Spinal cord (tissue), 10 donors: ENCODE measurements around the gene CBL. TPM values are rescaled to one million over a fixed set of nuclear protein-coding genes. Genes with fewer than 3 reads are reported as not detected.
"Not testable (repeated sequence)": the region's sequence is repeated elsewhere in the genome, so short reads cannot be mapped to it uniquely, and the experiment has no call there.

Experiments
- DNase-seq, 6 donors: peaks; one replicate each; pipeline versions ENCODE4 v3.0.0 to v3.0.0-alpha.2; 2013 to 2015; ENCODE audit warnings: low spot score in 6 of 6, low read depth in 4 of 6
- H3K27ac ChIP-seq: one replicate; pipeline ENCODE4 v1.5.1; 2013; ENCODE audit warnings: low read depth, low read length, control low read depth
- H3K27me3 ChIP-seq: one replicate; pipeline ENCODE4 v1.6.1; 2013; ENCODE audit warnings: low read length; ENCODE audit not compliant: control insufficient read depth, insufficient read depth
- H3K36me3 ChIP-seq: one replicate; pipeline ENCODE4 v1.6.1; 2013; ENCODE audit warnings: low read length; ENCODE audit not compliant: control insufficient read depth, insufficient read depth
- H3K4me1 ChIP-seq: one replicate; pipeline ENCODE4 v1.6.1; 2013; ENCODE audit warnings: low read length; ENCODE audit not compliant: control insufficient read depth, insufficient read depth
- H3K4me3 ChIP-seq: one replicate; pipeline ENCODE4 v1.5.1; 2013; ENCODE audit warnings: low read depth, low read length, control low read depth
- H3K9me3 ChIP-seq: one replicate; pipeline ENCODE4 v1.6.1; 2013; ENCODE audit warnings: low read length; ENCODE audit not compliant: control insufficient read depth, insufficient read depth
- WGBS: methylation state at CpG from one replicate; pipeline ENCODE4 v1.1.5; 2013; ENCODE audit warnings: missing lambda C conversion rate; ENCODE audit not compliant: insufficient coverage; 5-methylcytosine and 5-hydroxymethylcytosine counted together
- long read RNA-seq, 4 donors: transcript quantifications; one replicate each; lab custom pipeline, GENCODE V29; 2026
- polyA plus RNA-seq, 2 donors: library from polyadenylated mRNA; unstranded; fragments of 120-200 nt; gene quantifications; one replicate each; pipeline ENCODE4 v1.2.1, GENCODE V29; 2013; ENCODE audit not compliant: insufficient read length in 2 of 2
- total RNA-seq, 2 donors: library from RNA; depleted of rRNA in 1 of 2; stranded (reverse); fragments of 120-200 nt in 1 of 2; fragments of >200 nt in 1 of 2; gene quantifications; one replicate each; pipeline versions ENCODE4 v1.2.3 to v1.2.4, GENCODE V29; 2013 to 2014
- donor health status: healthy.

Gene CBL
- 10 to 100 TPM; 13.4 to 19.2 TPM for total RNA-seq
- polyA plus RNA-seq, result 10 to 100 TPM; 25.3 to 37.4 TPM
- long read RNA-seq, donor 1, full-length matches to known transcripts, result 1 of 1 reads
- long read RNA-seq, donor 1, partial matches to known transcripts, result 0 of 1 reads
- long read RNA-seq, donor 1, other reads (novel, unspliced or antisense), result 0 of 1 reads
- long read RNA-seq, donor 2, full-length matches to known transcripts, result 1 of 1 reads
- long read RNA-seq, donor 2, partial matches to known transcripts, result 0 of 1 reads
- long read RNA-seq, donor 2, other reads (novel, unspliced or antisense), result 0 of 1 reads
- long read RNA-seq, donor 3, full-length matches to known transcripts, result 2 of 2 reads
- long read RNA-seq, donor 3, partial matches to known transcripts, result 0 of 2 reads
- long read RNA-seq, donor 3, other reads (novel, unspliced or antisense), result 0 of 2 reads
- long read RNA-seq, donor 4, result 0 reads

GRCh38 chr11:119205574-119206510, at the start of gene CBL:
Gene CBL (plus strand): TSS chr11:119206339. CDS start chr11:119206418, 79 bp downstream.
- no peaks in the 10 kb centered on the region for H3K27me3 ChIP-seq
- peaks cover 10% of the 10 kb centered on the region for H3K4me1 ChIP-seq
- H3K4me3 ChIP-seq, result peak within 1 kb of the TSS; percentile 91
- DNase-seq, result peak; percentile 86 to 98 (median 94)
- H3K9me3 ChIP-seq, result no peaks in the 10 kb centered on the region
- WGBS, result 0% methylated on average over 79 of the region's 88 CpGs
- H3K36me3 ChIP-seq, result no peaks in the 10 kb centered on the region
- H3K27ac ChIP-seq, result peak within 1 kb of the TSS; percentile 94

- no peaks in the 10 kb centered on the region for H3K27me3 ChIP-seq
- H3K4me1 ChIP-seq, result no peaks in the 10 kb centered on the region
- H3K36me3 ChIP-seq, result peaks cover 49% of the 10 kb centered on the region
- DNase-seq, result no peak
- 86% methylated on average over 3 of the region's 10 CpGs for WGBS
- H3K4me3 ChIP-seq, result no peak overlapping the region
- H3K9me3 ChIP-seq, result no peaks in the 10 kb centered on the region
- H3K27ac ChIP-seq, result no peak overlapping the region
Measured at GRCh38 chr11:119156496-119156895, 49.6 kb upstream of the CBL start.

- Histone ChIP-seq H3K27ac (no peak overlapping the region), H3K4me3 (no peak overlapping the region), H3K9me3 (no peaks in the 10 kb centered on the region), H3K4me1 (no peaks in the 10 kb centered on the region), H3K27me3 (no peaks in the 10 kb centered on the region), H3K36me3 (peaks cover 48% of the 10 kb centered on the region)
- 83% methylated on average over 2 of the region's 3 CpGs for WGBS
- no peak for DNase-seq
Measured at GRCh38 chr11:119157063-119157462, 49.1 kb upstream of the CBL start.

GRCh38 chr11:119158467-119158866, 47.7 kb upstream of the CBL start:
- Histone ChIP-seq H3K27me3 (no peaks in the 10 kb centered on the region), H3K4me3 (no peak overlapping the region), H3K9me3 (no peaks in the 10 kb centered on the region), H3K36me3 (peaks cover 44% of the 10 kb centered on the region), H3K27ac (no peak overlapping the region), H3K4me1 (no peaks in the 10 kb centered on the region)
- no peak for DNase-seq
- 92% methylated on average over 9 of the region's 13 CpGs for WGBS

GRCh38 chr11:119160151-119160550, 46.0 kb upstream of the CBL start:
- Histone ChIP-seq H3K27me3 (no peaks in the 10 kb centered on the region), H3K36me3 (peaks cover 33% of the 10 kb centered on the region), H3K4me3 (no peak overlapping the region), H3K4me1 (no peaks in the 10 kb centered on the region), H3K27ac (no peak overlapping the region), H3K9me3 (no peaks in the 10 kb centered on the region)
- 89% methylated on average over 7 of the region's 9 CpGs for WGBS
- no peak for DNase-seq

- Histone ChIP-seq H3K36me3 (peaks cover 22% of the 10 kb centered on the region), H3K4me1 (no peaks in the 10 kb centered on the region), H3K27me3 (no peaks in the 10 kb centered on the region), H3K27ac (no peak overlapping the region), H3K9me3 (no peaks in the 10 kb centered on the region), H3K4me3 (no peak overlapping the region)
- DNase-seq, result no peak
- WGBS, result 80% methylated on average over 6 of the region's 8 CpGs
Measured at GRCh38 chr11:119161871-119162270, 44.3 kb upstream of the CBL start.

GRCh38 chr11:119166368-119167076, 39.6 kb upstream of the CBL start:
- no peak for DNase-seq
- no peak overlapping the region for H3K27ac ChIP-seq
- 83% methylated on average over 6 of the region's 8 CpGs for WGBS

GRCh38 chr11:119167077-119167458, 39.1 kb upstream of the CBL start:
- H3K4me3 ChIP-seq, H3K36me3 ChIP-seq, H3K27ac ChIP-seq, H3K9me3 ChIP-seq, H3K27me3 ChIP-seq, DNase-seq, H3K4me1 ChIP-seq: not testable (repeated sequence)
- 82% methylated on average over 4 of the region's 10 CpGs for WGBS

More at GRCh38 chr11:119166368-119167076, 39.6 kb upstream of the CBL start:
- no peak overlapping the region for H3K4me3 ChIP-seq
- H3K4me1 ChIP-seq, result peaks cover 8% of the 10 kb centered on the region
- no peaks in the 10 kb centered on the region for H3K36me3 ChIP-seq
- H3K27me3 ChIP-seq, result no peaks in the 10 kb centered on the region
- no peaks in the 10 kb centered on the region for H3K9me3 ChIP-seq

GRCh38 chr11:119167933-119168332, 38.2 kb upstream of the CBL start:
- Histone ChIP-seq H3K9me3 (no peaks in the 10 kb centered on the region), H3K36me3 (peaks cover 3% of the 10 kb centered on the region), H3K27ac (no peak overlapping the region), H3K4me1 (peaks cover 8% of the 10 kb centered on the region), H3K27me3 (no peaks in the 10 kb centered on the region), H3K4me3 (no peak overlapping the region)
- 71% methylated on average over 4 of the region's 6 CpGs for WGBS
- peak in 1 of 6 donors; percentile 17 for DNase-seq
